HepG2 (cell line): ENCODE measurements around the gene ADAMTS13. TPM values are rescaled to one million over a fixed set of nuclear protein-coding genes. Genes with fewer than 3 reads are reported as not detected.
A peak's percentile ranks its signal among the peaks of the same experiment; 100 is the strongest.

Experiments
- ARID2 ChIP-seq: sonication (generic); formaldehyde crosslinking; IDR thresholded peaks from 2 replicates; pipeline ENCODE4 v1.8.1; 2022; ENCODE audit warnings: mild to moderate bottlenecking, missing genetic modification reagents, borderline replicate concordance
- BORCS8-MEF2B ChIP-seq: sonication (generic); formaldehyde crosslinking; IDR thresholded peaks from 2 replicates; pipeline ENCODE4 v1.8.0; 2022; ENCODE audit warnings: mild to moderate bottlenecking, missing genetic modification reagents
- DDIT3 ChIP-seq: sonication (generic); formaldehyde crosslinking; IDR thresholded peaks from 2 replicates; pipeline ENCODE4 v1.4.0; 2020; ENCODE audit warnings: mild to moderate bottlenecking, missing genetic modification reagents
- EEA1 ChIP-seq: sonication (generic); formaldehyde crosslinking; IDR thresholded peaks from 2 replicates; pipeline ENCODE4 v1.5.1; 2020; ENCODE audit warnings: mild to moderate bottlenecking, missing genetic modification reagents, borderline replicate concordance
- MTERF4 ChIP-seq: sonication (generic); formaldehyde crosslinking; IDR thresholded peaks from 2 replicates; pipeline ENCODE4 v1.8.0; 2023; ENCODE audit warnings: mild to moderate bottlenecking, missing genetic modification reagents
- SMAD3 ChIP-seq: sonication (generic); formaldehyde crosslinking; IDR thresholded peaks from 2 replicates; pipeline ENCODE4 v1.4.0; 2020; ENCODE audit warnings: missing genetic modification reagents
- TEAD3 ChIP-seq: optimal IDR thresholded peaks from 2 replicates; pipeline ENCODE3; 2016; ENCODE audit warnings: borderline replicate concordance
- U2AF2 ChIP-seq: fragments of 200-400 bp; formaldehyde crosslinking; IDR thresholded peaks from 2 replicates; pipeline ENCODE4 v1.6.1; 2017; ENCODE audit warnings: low read depth, mild to moderate bottlenecking, low read length
- ZBTB1 ChIP-seq: sonication (generic); formaldehyde crosslinking; IDR thresholded peaks from 2 replicates; pipeline ENCODE4 v1.4.0; 2020; ENCODE audit warnings: missing genetic modification reagents, borderline replicate concordance
- ZBTB4 ChIP-seq: sonication (generic); formaldehyde crosslinking; IDR thresholded peaks from 2 replicates; pipeline ENCODE4 v1.4.0; 2020; ENCODE audit warnings: missing genetic modification reagents, mild to moderate bottlenecking, borderline replicate concordance
- ZMAT3 ChIP-seq: sonication (generic); formaldehyde crosslinking; conservative IDR thresholded peaks from 2 replicates; pipeline ENCODE4 v1.7.0; 2021; ENCODE audit warnings: missing genetic modification reagents
- ZNF335 ChIP-seq: sonication (generic); formaldehyde crosslinking; IDR thresholded peaks from 2 replicates; pipeline ENCODE4 v1.4.0; 2020; ENCODE audit warnings: missing genetic modification reagents
- ZNF646 ChIP-seq: sonication (generic); formaldehyde crosslinking; IDR thresholded peaks from 2 replicates; pipeline ENCODE4 v1.9.0; 2021; ENCODE audit warnings: mild to moderate bottlenecking, missing genetic modification reagents
- ZNF850 ChIP-seq: sonication (generic); formaldehyde crosslinking; conservative IDR thresholded peaks from 2 replicates; pipeline ENCODE4 v1.9.0; 2021; ENCODE audit warnings: mild to moderate bottlenecking, missing genetic modification reagents
- ZUFSP ChIP-seq: sonication (generic); formaldehyde crosslinking; IDR thresholded peaks from 2 replicates; pipeline ENCODE4 v1.9.0; 2021; ENCODE audit warnings: missing genetic modification reagents, mild to moderate bottlenecking, borderline replicate concordance
- polyA plus RNA-seq, 8 experiments: library from polyadenylated mRNA; depleted of rRNA in 3 of 8; stranded (reverse) in 7 of 8; unstranded in 1 of 8; fragments of >200 nt; fragmentation: Illumina TruSeq in 4 of 8; extraction: Trizol in 4 of 8; gene quantifications; 2 replicates each; pipeline versions ENCODE4 v1.2.1 to v1.2.3, GENCODE V29; 2011 to 2016; ENCODE audit warnings: low read depth in 4 of 8, missing spikeins in 1 of 8, mixed read lengths in 1 of 8; ENCODE audit not compliant: insufficient read depth in 1 of 8
- total RNA-seq, 5 experiments: library from RNA; depleted of rRNA; stranded (reverse); fragments of >200 nt; fragmentation: Illumina TruSeq; extraction: Trizol; gene quantifications; 2 replicates each; pipeline ENCODE4 v1.2.3, GENCODE V29; 2016; ENCODE audit warnings: low read depth in 1 of 5

Gene ADAMTS13
- total and polyA plus RNA-seq, 2 of the 13 experiments (the other 11 are each of a cell fraction or from before 2014, with no cell fraction given) = 0.91 to 4.5 TPM

GRCh38 chr9:133417541-133418461, 4.4 kb upstream of the ADAMTS13 start, which contains the start of gene REXO4 (continued):
- no peak for TF ChIP-seq ZUFSP (CRISPR knock-in tag)
- peak; percentile 76 for TF ChIP-seq SMAD3 (CRISPR knock-in tag)
- no peak for TF ChIP-seq EEA1 (CRISPR knock-in tag)
- peak; percentile 88 for TF ChIP-seq ZNF335
- peak; percentile 89 for TF ChIP-seq TEAD3 (CRISPR knock-in tag)
- TF ChIP-seq ARID2 (CRISPR knock-in tag) = no peak
- TF ChIP-seq ZNF646 (CRISPR knock-in tag) = no peak
- TF ChIP-seq BORCS8-MEF2B (CRISPR knock-in tag) = peak; percentile 95
- TF ChIP-seq DDIT3 = no peak
- TF ChIP-seq ZMAT3 (CRISPR knock-in tag) = peak; percentile 79
- TF ChIP-seq ZBTB4 (CRISPR knock-in tag) = no peak
- no peak for TF ChIP-seq U2AF2
- TF ChIP-seq ZBTB1 (CRISPR knock-in tag) = no peak
- TF ChIP-seq MTERF4 (CRISPR knock-in tag) = no peak
- peak; percentile 70; the same call in 1 of the 2 replicates for TF ChIP-seq ZNF850 (CRISPR knock-in tag)
